Loucy (cell line): ENCODE data around the gene TRIM41.

Experiments used
- H2AFZ ChIP-seq: fragments of 200-600 bp; sonication (generic); 2 replicates; pipeline ENCODE4 v1.6.0; 2016; ENCODE audit warnings: antibody characterized with exemption, mild to moderate bottlenecking, low read length, moderate library complexity
- H3F3A ChIP-seq: fragments of 200-600 bp; 2 replicates; pipeline ENCODE4 v1.6.0; 2016; ENCODE audit warnings: antibody characterized with exemption, low read depth, mild to moderate bottlenecking
- H3K27me3 ChIP-seq: fragments of 200-600 bp; sonication (generic); 2 replicates; pipeline ENCODE4 v1.6.1; 2014; ENCODE audit warnings: low read length, mild to moderate bottlenecking; ENCODE audit not compliant: insufficient read depth, poor library complexity, severe bottlenecking
- H3K36me3 ChIP-seq: fragments of 200-600 bp; sonication (generic); 2 replicates; pipeline ENCODE4 v1.6.1; 2016; ENCODE audit warnings: low read length; ENCODE audit not compliant: insufficient read depth
- H3K4me1 ChIP-seq: fragments of 200-600 bp; sonication (generic); 2 replicates; pipeline ENCODE4 v1.5.1; 2014; ENCODE audit warnings: low read length, mild to moderate bottlenecking; ENCODE audit not compliant: insufficient read depth, poor library complexity, severe bottlenecking
- H3K4me2 ChIP-seq: fragments of 200-600 bp; sonication (generic); 2 replicates; pipeline ENCODE4 v1.6.0; 2014; ENCODE audit warnings: antibody characterized with exemption, low read length, low read depth, mild to moderate bottlenecking; ENCODE audit not compliant: poor library complexity, severe bottlenecking
- H3K4me3 ChIP-seq: fragments of 200-600 bp; sonication (generic); 2 replicates; pipeline ENCODE4 v1.5.1; 2014; ENCODE audit warnings: low read length, mild to moderate bottlenecking, mixed read lengths; ENCODE audit not compliant: poor library complexity, severe bottlenecking
- H3K79me2 ChIP-seq: fragments of 200-600 bp; sonication (generic); 2 replicates; pipeline ENCODE4 v1.6.1; 2014; ENCODE audit warnings: low read length; ENCODE audit not compliant: insufficient read depth
- H3K9ac ChIP-seq: fragments of 200-600 bp; sonication (generic); 2 replicates; pipeline ENCODE4 v1.6.0; 2014; ENCODE audit warnings: mild to moderate bottlenecking, low read depth, low read length, moderate library complexity; ENCODE audit not compliant: poor library complexity, severe bottlenecking
- H3K9me2 ChIP-seq: fragments of 200-600 bp; sonication (generic); replicated peaks from 2 replicates; pipeline ENCODE4 v1.6.1; 2016; ENCODE audit warnings: low read depth, low read length, mixed read lengths
- H3K9me3 ChIP-seq: fragments of 200-600 bp; sonication (generic); 2 replicates; pipeline ENCODE4 v1.6.1; 2014; ENCODE audit warnings: mild to moderate bottlenecking, antibody characterized with exemption, low read length, low read depth; ENCODE audit not compliant: insufficient read depth
- H4K20me1 ChIP-seq: fragments of 200-600 bp; sonication (generic); 2 replicates; pipeline ENCODE4 v1.6.0; 2014; ENCODE audit warnings: antibody characterized with exemption, low read length, mild to moderate bottlenecking; ENCODE audit not compliant: insufficient read depth, poor library complexity, severe bottlenecking
- CTCF ChIP-seq: fragments of 200-600 bp; sonication (generic); conservative IDR thresholded peaks from 2 replicates; pipeline ENCODE4 v1.5.1; 2014; ENCODE audit warnings: mild to moderate bottlenecking, antibody characterized with exemption, low read length
- EZH2phosphoT487 ChIP-seq: fragments of 200-600 bp; IDR thresholded peaks from 2 replicates; pipeline ENCODE4 v1.6.1; 2018; ENCODE audit warnings: antibody characterized with exemption, mild to moderate bottlenecking, moderate library complexity, borderline replicate concordance

TRIM41 gene

GRCh38 chr5:181192337-181193046, 30.6 kb upstream of the TRIM41 start:
- H3K79me2 ChIP-seq: no peaks in the 10 kb centered on the region
- H3K36me3 ChIP-seq: no peaks in the 10 kb centered on the region
- H3K4me1 ChIP-seq: peaks cover 7% of the 10 kb centered on the region
- H3K4me3 ChIP-seq: peak overlapping the region; percentile 95
- no peaks in the 10 kb centered on the region for H3K27me3 ChIP-seq
- peak overlapping the region; percentile 92; the same call in 1 of the 2 replicates for H2AFZ ChIP-seq
- TF ChIP-seq EZH2phosphoT487 (no peak), CTCF (no peak)
- H3K9me2 ChIP-seq: no peaks in the 10 kb centered on the region
- H4K20me1 ChIP-seq: no peaks in the 10 kb centered on the region
- H3K9me3 ChIP-seq: no peaks in the 10 kb centered on the region
- peak overlapping the region; percentile 92 for H3K4me2 ChIP-seq
- peak overlapping the region; percentile 92 for H3K9ac ChIP-seq
- no peaks in the 10 kb centered on the region for H3F3A ChIP-seq

- Histone ChIP-seq H3K9me2 (no peaks in the 10 kb centered on the region), H4K20me1 (no peaks in the 10 kb centered on the region), H3K9me3 (no peaks in the 10 kb centered on the region), H3K79me2 (no peaks in the 10 kb centered on the region), H2AFZ (no peak overlapping the region), H3K36me3 (no peaks in the 10 kb centered on the region), H3K27me3 (no peaks in the 10 kb centered on the region), H3K4me2 (no peak overlapping the region), H3K4me1 (peaks cover 7% of the 10 kb centered on the region), H3K4me3 (no peak overlapping the region), H3K9ac (no peak overlapping the region), H3F3A (no peaks in the 10 kb centered on the region)
- TF ChIP-seq EZH2phosphoT487 (no peak), CTCF (no peak)
Measured at GRCh38 chr5:181193656-181194055, 29.4 kb upstream of the TRIM41 start.

GRCh38 chr5:181194489-181195248, 28.4 kb upstream of the TRIM41 start:
- H3K4me2 ChIP-seq: no peak overlapping the region
- H3K4me1 ChIP-seq: peaks cover 7% of the 10 kb centered on the region
- H2AFZ ChIP-seq: no peak overlapping the region
- no peaks in the 10 kb centered on the region for H3K27me3 ChIP-seq
- no peaks in the 10 kb centered on the region for H3K9me3 ChIP-seq
- H3K79me2 ChIP-seq: no peaks in the 10 kb centered on the region
- H3K4me3 ChIP-seq: no peak overlapping the region
- TF ChIP-seq EZH2phosphoT487: no peak
- TF ChIP-seq CTCF: no peak
- no peaks in the 10 kb centered on the region for H3K36me3 ChIP-seq
- no peaks in the 10 kb centered on the region for H3K9me2 ChIP-seq
- no peaks in the 10 kb centered on the region for H3F3A ChIP-seq
- H3K9ac ChIP-seq: no peak overlapping the region
- H4K20me1 ChIP-seq: no peaks in the 10 kb centered on the region
